ENCODE measurements around the gene ZNRF4.

- TF ChIP-seq FOXP2 (optimal IDR thresholded peaks at IDR 0.05; ENCODE audit: control extremely low read depth, extremely low read length, insufficient read depth) (no peak), POLR2AphosphoS5 (IDR thresholded peaks at IDR 0.05; ENCODE audit: borderline replicate concordance, low read depth, low read length) (no peak), EZH2 (IDR thresholded peaks at IDR 0.05) (no peak)
Observed at GRCh38 chr19:5466072-5466471, 10.9 kb downstream of the ZNRF4 start.
